Neural progenitor cell (in vitro differentiated cells): ENCODE results near the gene WWOX.

Experiments used
- CTCF ChIP-seq: fragments of 200-600 bp; sonication (generic); IDR thresholded peaks from 2 replicates; pipeline ENCODE4 v1.5.1; 2017; ENCODE audit warnings: antibody characterized with exemption, mild to moderate bottlenecking
- EZH2 ChIP-seq: fragments of 200-600 bp; sonication (generic); IDR thresholded peaks from 2 replicates; pipeline ENCODE4 v1.6.1; 2017; ENCODE audit warnings: antibody characterized with exemption, mild to moderate bottlenecking, moderate library complexity

DNA sequence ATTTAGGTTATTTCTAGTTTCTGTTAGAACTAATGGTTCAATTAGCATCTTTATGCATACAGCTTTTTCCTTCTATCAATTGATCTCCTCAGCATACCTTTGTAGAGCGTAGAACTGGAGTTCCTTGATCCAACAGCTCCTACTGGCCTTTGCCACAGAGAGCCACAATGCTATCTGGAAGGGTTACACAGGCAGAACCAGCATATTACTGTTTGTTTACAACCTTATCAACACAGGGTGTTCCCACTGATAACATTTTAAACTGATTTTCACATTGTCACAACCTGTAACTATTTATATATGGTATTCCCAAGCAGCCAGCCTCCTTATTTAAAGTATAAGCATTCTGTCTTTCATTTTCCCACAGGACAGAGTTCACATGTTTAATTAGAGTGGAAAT, 1118.9 kb downstream of the WWOX start:
- TF ChIP-seq CTCF = no peak
- TF ChIP-seq EZH2 = no peak
